H9 (cell line): ENCODE results near the gene RHOA. TPM values are rescaled to one million over a fixed set of nuclear protein-coding genes. Genes with fewer than 3 reads are reported as not detected.

ENCODE experiments used
- DNase-seq: peaks from one replicate; pipeline ENCODE4 v3.0.0-alpha.2; 2017
- H2AFZ ChIP-seq: one replicate; pipeline ENCODE4 v1.6.1; 2013; ENCODE audit warnings: mild to moderate bottlenecking, low read length, control low read depth, moderate library complexity
- H2AK5ac ChIP-seq: 2 replicates; pipeline ENCODE4 v1.6.1; 2013; ENCODE audit warnings: low read length, control low read depth, mixed read lengths; ENCODE audit not compliant: insufficient read length
- H2BK120ac ChIP-seq: one replicate; pipeline ENCODE4 v1.6.1; 2013; ENCODE audit warnings: low read depth, mild to moderate bottlenecking, low read length, control low read depth, inconsistent platforms; ENCODE audit not compliant: poor library complexity, severe bottlenecking
- H2BK12ac ChIP-seq: 2 replicates; pipeline ENCODE4 v1.6.1; 2013; ENCODE audit warnings: low read length, control low read depth, mixed read lengths, low read depth; ENCODE audit not compliant: insufficient read length
- H2BK15ac ChIP-seq: 2 replicates; pipeline ENCODE4 v1.6.1; 2013; ENCODE audit warnings: low read depth, low read length, control low read depth
- H2BK20ac ChIP-seq: one replicate; pipeline ENCODE4 v1.6.1; 2013; ENCODE audit warnings: low read depth, mild to moderate bottlenecking, low read length, control low read depth, inconsistent platforms; ENCODE audit not compliant: poor library complexity, severe bottlenecking
- H2BK5ac ChIP-seq: 2 replicates; pipeline ENCODE4 v1.6.1; 2013; ENCODE audit warnings: low read length, control low read depth, mixed read lengths; ENCODE audit not compliant: insufficient read length
- H3K14ac ChIP-seq: 2 replicates; pipeline ENCODE4 v1.6.1; 2013; ENCODE audit warnings: low read length, control low read depth; ENCODE audit not compliant: insufficient read depth
- H3K18ac ChIP-seq: 2 replicates; pipeline ENCODE4 v1.6.1; 2013; ENCODE audit warnings: low read depth, mild to moderate bottlenecking, mixed read lengths, low read length, control low read depth; ENCODE audit not compliant: insufficient read length
- H3K23ac ChIP-seq: 2 replicates; pipeline ENCODE4 v1.6.1; 2013; ENCODE audit warnings: low read length, control low read depth, mixed read lengths, low read depth; ENCODE audit not compliant: insufficient read length
- H3K23me2 ChIP-seq: 2 replicates; pipeline ENCODE4 v1.6.1; 2013; ENCODE audit warnings: low read depth, mild to moderate bottlenecking, mixed read lengths, low read length, control low read depth; ENCODE audit not compliant: insufficient read length, poor library complexity, severe bottlenecking
- H3K27ac ChIP-seq: 2 replicates; pipeline ENCODE4 v1.5.1; 2013; ENCODE audit warnings: low read length, control low read depth, mixed read lengths, low read depth; ENCODE audit not compliant: insufficient read length
- H3K27me3 ChIP-seq: 2 replicates; pipeline ENCODE4 v1.6.1; 2013; ENCODE audit warnings: low read length, control low read depth, inconsistent platforms; ENCODE audit not compliant: insufficient read depth
- H3K4ac ChIP-seq: 2 replicates; pipeline ENCODE4 v1.6.1; 2013; ENCODE audit warnings: low read depth, mild to moderate bottlenecking, control low read depth, inconsistent platforms, low read length, moderate library complexity
- H3K4me1 ChIP-seq: 2 replicates; pipeline ENCODE4 v1.6.1; 2013; ENCODE audit warnings: low read length, control low read depth, inconsistent platforms; ENCODE audit not compliant: insufficient read depth
- H3K4me2 ChIP-seq: 2 replicates; pipeline ENCODE4 v1.6.1; 2013; ENCODE audit warnings: low read length, control low read depth, mixed read lengths; ENCODE audit not compliant: insufficient read length, insufficient read depth
- H3K56ac ChIP-seq: 2 replicates; pipeline ENCODE4 v1.6.1; 2013; ENCODE audit warnings: low read depth, mild to moderate bottlenecking, mixed read lengths, low read length, control low read depth; ENCODE audit not compliant: insufficient read length
- H3K79me1 ChIP-seq: 2 replicates; pipeline ENCODE4 v1.6.1; 2013; ENCODE audit warnings: low read depth, mild to moderate bottlenecking, moderate library complexity, low read length, control low read depth, inconsistent platforms; ENCODE audit not compliant: insufficient read depth, poor library complexity, severe bottlenecking
- H3K79me2 ChIP-seq: 2 replicates; pipeline ENCODE4 v1.6.1; 2013; ENCODE audit warnings: low read length, control low read depth, inconsistent platforms; ENCODE audit not compliant: insufficient read depth
- H3K9ac ChIP-seq: 2 replicates; pipeline ENCODE4 v1.6.1; 2013; ENCODE audit warnings: low read length, control low read depth, mixed read lengths; ENCODE audit not compliant: insufficient read length; ENCODE audit errors: extremely low read depth
- H3K9me3 ChIP-seq: one replicate; pipeline ENCODE4 v1.6.1; 2013; ENCODE audit warnings: low read depth, low read length, inconsistent platforms; ENCODE audit not compliant: control insufficient read depth
- H3T11ph ChIP-seq: one replicate; pipeline ENCODE4 v1.6.1; 2013; ENCODE audit warnings: mild to moderate bottlenecking, low read length, control low read depth, inconsistent platforms
- H4K20me1 ChIP-seq: one replicate; pipeline ENCODE4 v1.6.1; 2013; ENCODE audit not compliant: control insufficient read depth, insufficient read length, insufficient read depth
- H4K5ac ChIP-seq: 2 replicates; pipeline ENCODE4 v1.6.1; 2013; ENCODE audit warnings: low read depth, mild to moderate bottlenecking, mixed read lengths, low read length, control low read depth; ENCODE audit not compliant: insufficient read length
- H4K8ac ChIP-seq: replicated peaks from 2 replicates; pipeline ENCODE4 v1.6.1; 2013; ENCODE audit warnings: low read length, control low read depth, mixed read lengths, low read depth; ENCODE audit not compliant: insufficient read length
- H4K91ac ChIP-seq: 2 replicates; pipeline ENCODE4 v1.6.1; 2013; ENCODE audit warnings: low read depth, mild to moderate bottlenecking, moderate library complexity, mixed read lengths, low read length, control low read depth; ENCODE audit not compliant: insufficient read length
- H3K27ac Mint-ChIP-seq, 3 experiments: 2 replicates in 2 of 3; 3 replicates in 1 of 3; pipeline ENCODE4 v1.8.0; 2020 to 2021; ENCODE audit warnings: mixed read lengths in 3 of 3, mild to moderate bottlenecking in 1 of 3, moderate library complexity in 1 of 3
- H3K27me3 Mint-ChIP-seq: 2 replicates; pipeline ENCODE4 v1.8.0; 2021; ENCODE audit warnings: low read depth, mild to moderate bottlenecking, moderate library complexity, mixed read lengths
- H3K36me3 Mint-ChIP-seq, 3 experiments: 2 replicates in 2 of 3; 3 replicates in 1 of 3; pipeline ENCODE4 v1.8.0; 2020 to 2021; ENCODE audit warnings: low read depth in 3 of 3, mixed read lengths in 3 of 3; ENCODE audit not compliant: insufficient read depth in 1 of 3
- H3K4me1 Mint-ChIP-seq, 2 experiments: 2 replicates each; pipeline ENCODE4 v1.8.0; 2020; ENCODE audit warnings: mixed read lengths in 2 of 2
- H3K4me3 Mint-ChIP-seq, 2 experiments: 2 replicates in 1 of 2; 3 replicates in 1 of 2; pipeline ENCODE4 v1.8.0; 2020 to 2021; ENCODE audit warnings: mild to moderate bottlenecking in 2 of 2, mixed read lengths in 2 of 2, moderate library complexity in 1 of 2
- H3K9me3 Mint-ChIP-seq, 2 experiments: 2 replicates in 1 of 2; 3 replicates in 1 of 2; pipeline ENCODE4 v1.8.0; 2020; ENCODE audit warnings: mild to moderate bottlenecking in 2 of 2, mixed read lengths in 2 of 2, moderate library complexity in 1 of 2
- WGBS: extraction: QIAGEN DNeasy Blood & Tissue Kit; methylation state at CpG from one replicate; pipeline ENCODE4 v1.1.7; 2013; ENCODE audit warnings: missing lambda C conversion rate, low lambda C conversion rate, mixed read lengths; ENCODE audit not compliant: insufficient read length; ENCODE audit errors: extremely low coverage; 5-methylcytosine and 5-hydroxymethylcytosine counted together
- total RNA-seq: library from RNA; stranded (reverse); gene quantifications from 2 replicates; pipeline ENCODE4 v1.2.1, GENCODE V29; 2021
- TF ChIP-seq, protein P1 (sequence below): fragments of 200-600 bp; sonication (generic); conservative IDR thresholded peaks from 3 replicates; pipeline ENCODE4 v1.8.0; 2021; ENCODE audit warnings: antibody characterized with exemption, mild to moderate bottlenecking

RHOA gene
- total RNA-seq, 1 experiment from 2014 or later: 403 TPM

DNA sequence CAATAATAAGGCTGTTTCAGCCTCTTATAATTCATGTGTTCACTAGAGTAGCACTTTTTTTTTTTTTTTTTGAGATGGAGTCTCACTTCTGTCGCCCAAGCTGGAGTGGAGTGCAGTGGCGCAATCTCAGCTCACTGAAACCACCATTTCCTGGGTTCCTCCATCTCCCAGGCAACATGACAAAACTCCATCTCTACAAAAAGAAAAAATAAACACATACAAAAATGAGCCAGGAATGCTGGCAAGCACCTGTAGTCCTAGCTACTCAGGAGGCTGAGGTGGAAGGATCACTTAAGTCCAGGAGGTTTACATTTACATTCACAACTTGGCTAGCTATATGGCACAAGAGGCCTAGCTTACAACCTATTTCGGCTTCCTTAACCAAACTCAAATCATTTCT is 78.7 kb downstream of the RHOA start:
- H2AFZ ChIP-seq: no peak overlapping the region
- no peak overlapping the region for H2BK15ac ChIP-seq
- H3K27ac ChIP-seq: no peak overlapping the region
- H3K4me1 ChIP-seq: no peaks in the 10 kb centered on the region
- H4K8ac ChIP-seq: no peak overlapping the region
- H3K14ac ChIP-seq: no peak overlapping the region
- Mint-ChIP-seq H3K4me1 (no peaks in the 10 kb centered on the region), H3K4me3 (no peak overlapping the region), H3K27me3 (no peaks in the 10 kb centered on the region), H3K27ac (no peak overlapping the region; a peak in 1 of 7 replicates), H3K36me3 (peaks cover 24 to 65% (median 46%) of the 10 kb centered on the region in 3 experiments; a peak in 6 of 7 replicates), H3K9me3 (no peaks in the 10 kb centered on the region; a peak in 1 of 5 replicates)
- H4K91ac ChIP-seq: no peak overlapping the region
- WGBS: no CpG with 5 or more reads among the region's 3 CpGs
- H3K79me1 ChIP-seq: no peaks in the 10 kb centered on the region
- H2BK12ac ChIP-seq: no peak overlapping the region
- no peak overlapping the region for H2BK20ac ChIP-seq
- no peak overlapping the region for H3K23ac ChIP-seq
- H3K9me3 ChIP-seq: no peaks in the 10 kb centered on the region
- no peak overlapping the region for H4K5ac ChIP-seq
- H2AK5ac ChIP-seq: no peak overlapping the region
- H3K4ac ChIP-seq: no peak overlapping the region
- no peak overlapping the region for H3K9ac ChIP-seq
- no peak overlapping the region for H3K18ac ChIP-seq
- no peak overlapping the region for H3K4me2 ChIP-seq
- no peaks in the 10 kb centered on the region for H3K23me2 ChIP-seq
- no peaks in the 10 kb centered on the region for H3K79me2 ChIP-seq
- H3K56ac ChIP-seq: no peak overlapping the region
- TF ChIP-seq, protein P1, sequence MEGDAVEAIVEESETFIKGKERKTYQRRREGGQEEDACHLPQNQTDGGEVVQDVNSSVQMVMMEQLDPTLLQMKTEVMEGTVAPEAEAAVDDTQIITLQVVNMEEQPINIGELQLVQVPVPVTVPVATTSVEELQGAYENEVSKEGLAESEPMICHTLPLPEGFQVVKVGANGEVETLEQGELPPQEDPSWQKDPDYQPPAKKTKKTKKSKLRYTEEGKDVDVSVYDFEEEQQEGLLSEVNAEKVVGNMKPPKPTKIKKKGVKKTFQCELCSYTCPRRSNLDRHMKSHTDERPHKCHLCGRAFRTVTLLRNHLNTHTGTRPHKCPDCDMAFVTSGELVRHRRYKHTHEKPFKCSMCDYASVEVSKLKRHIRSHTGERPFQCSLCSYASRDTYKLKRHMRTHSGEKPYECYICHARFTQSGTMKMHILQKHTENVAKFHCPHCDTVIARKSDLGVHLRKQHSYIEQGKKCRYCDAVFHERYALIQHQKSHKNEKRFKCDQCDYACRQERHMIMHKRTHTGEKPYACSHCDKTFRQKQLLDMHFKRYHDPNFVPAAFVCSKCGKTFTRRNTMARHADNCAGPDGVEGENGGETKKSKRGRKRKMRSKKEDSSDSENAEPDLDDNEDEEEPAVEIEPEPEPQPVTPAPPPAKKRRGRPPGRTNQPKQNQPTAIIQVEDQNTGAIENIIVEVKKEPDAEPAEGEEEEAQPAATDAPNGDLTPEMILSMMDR: no peak
- no peak overlapping the region for H2BK120ac ChIP-seq
- no peaks in the 10 kb centered on the region for H4K20me1 ChIP-seq
- no peak for DNase-seq
- H3T11ph ChIP-seq: no peak overlapping the region
- H2BK5ac ChIP-seq: no peak overlapping the region
- no peaks in the 10 kb centered on the region for H3K27me3 ChIP-seq
